Spinal cord (tissue), 10 donors: ENCODE results near the gene UVSSA. TPM values are rescaled to one million over a fixed set of nuclear protein-coding genes. Genes with fewer than 3 reads are reported as not detected.

Experiments used
- DNase-seq, 6 donors: peaks; one replicate each; pipeline versions ENCODE4 v3.0.0 to v3.0.0-alpha.2; 2013 to 2015; ENCODE audit warnings: low spot score in 6 of 6, low read depth in 4 of 6
- H3K27ac ChIP-seq: one replicate; pipeline ENCODE4 v1.5.1; 2013; ENCODE audit warnings: low read depth, low read length, control low read depth
- H3K27me3 ChIP-seq: one replicate; pipeline ENCODE4 v1.6.1; 2013; ENCODE audit warnings: low read length; ENCODE audit not compliant: control insufficient read depth, insufficient read depth
- H3K36me3 ChIP-seq: one replicate; pipeline ENCODE4 v1.6.1; 2013; ENCODE audit warnings: low read length; ENCODE audit not compliant: control insufficient read depth, insufficient read depth
- H3K4me1 ChIP-seq: one replicate; pipeline ENCODE4 v1.6.1; 2013; ENCODE audit warnings: low read length; ENCODE audit not compliant: control insufficient read depth, insufficient read depth
- H3K4me3 ChIP-seq: one replicate; pipeline ENCODE4 v1.5.1; 2013; ENCODE audit warnings: low read depth, low read length, control low read depth
- H3K9me3 ChIP-seq: one replicate; pipeline ENCODE4 v1.6.1; 2013; ENCODE audit warnings: low read length; ENCODE audit not compliant: control insufficient read depth, insufficient read depth
- WGBS: methylation state at CpG from one replicate; pipeline ENCODE4 v1.1.5; 2013; ENCODE audit warnings: missing lambda C conversion rate; ENCODE audit not compliant: insufficient coverage; 5-methylcytosine and 5-hydroxymethylcytosine counted together
- polyA plus RNA-seq, 2 donors: library from polyadenylated mRNA; unstranded; fragments of 120-200 nt; gene quantifications; one replicate each; pipeline ENCODE4 v1.2.1, GENCODE V29; 2013; ENCODE audit not compliant: insufficient read length in 2 of 2
- total RNA-seq, 2 donors: library from RNA; depleted of rRNA in 1 of 2; stranded (reverse); fragments of 120-200 nt in 1 of 2; fragments of >200 nt in 1 of 2; gene quantifications; one replicate each; pipeline versions ENCODE4 v1.2.3 to v1.2.4, GENCODE V29; 2013 to 2014
- donor health status: healthy.

UVSSA gene
- total and polyA plus RNA-seq, 4 donors: 7.5 to 27.7 (median 17.1) TPM

DNA sequence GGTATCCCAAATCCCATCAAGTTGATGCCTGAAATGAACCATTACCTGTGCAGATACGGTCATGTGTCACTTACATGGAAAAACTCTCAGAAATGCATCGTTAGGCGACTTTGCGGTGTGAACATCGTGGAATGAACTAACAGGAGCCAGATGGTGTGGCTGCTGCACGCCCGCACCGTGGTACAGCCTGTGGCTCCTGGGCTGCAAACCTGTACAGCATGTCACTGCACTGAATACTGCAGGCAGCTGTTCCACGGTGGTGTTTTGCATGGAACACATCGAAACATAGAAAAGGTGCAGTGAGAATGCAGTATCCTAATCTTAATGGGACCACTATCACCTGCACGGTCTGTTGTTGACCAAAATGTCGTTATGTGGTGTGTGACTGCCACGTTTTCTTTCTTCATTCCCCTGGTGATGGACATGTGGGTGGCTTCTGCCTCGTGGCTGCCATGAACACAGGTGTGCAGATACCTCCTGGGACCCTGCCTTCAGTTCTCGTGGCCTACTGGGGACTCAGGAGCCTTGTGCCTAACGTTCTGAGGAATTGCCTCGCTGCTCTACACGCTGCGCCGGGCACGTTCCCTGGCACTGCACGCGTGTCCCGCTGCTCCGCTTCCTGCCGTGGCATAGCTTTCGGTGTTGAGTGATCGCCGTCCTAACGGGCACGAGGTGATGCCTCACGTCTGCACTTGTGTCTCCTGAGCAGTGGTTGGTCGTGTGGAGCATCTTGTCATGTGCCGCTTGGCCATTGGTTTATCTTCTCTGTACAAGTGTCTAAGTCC, 38.9 kb upstream of the UVSSA start:
- Histone ChIP-seq H3K9me3 (no peaks in the 10 kb centered on the region), H3K27me3 (no peaks in the 10 kb centered on the region), H3K27ac (peak overlapping the region; percentile 85), H3K4me1 (peaks cover 20% of the 10 kb centered on the region), H3K36me3 (peaks cover 50% of the 10 kb centered on the region), H3K4me3 (no peak overlapping the region)
- WGBS: 96% methylated on average over 32 of the region's 34 CpGs
- no peak for DNase-seq

DNA sequence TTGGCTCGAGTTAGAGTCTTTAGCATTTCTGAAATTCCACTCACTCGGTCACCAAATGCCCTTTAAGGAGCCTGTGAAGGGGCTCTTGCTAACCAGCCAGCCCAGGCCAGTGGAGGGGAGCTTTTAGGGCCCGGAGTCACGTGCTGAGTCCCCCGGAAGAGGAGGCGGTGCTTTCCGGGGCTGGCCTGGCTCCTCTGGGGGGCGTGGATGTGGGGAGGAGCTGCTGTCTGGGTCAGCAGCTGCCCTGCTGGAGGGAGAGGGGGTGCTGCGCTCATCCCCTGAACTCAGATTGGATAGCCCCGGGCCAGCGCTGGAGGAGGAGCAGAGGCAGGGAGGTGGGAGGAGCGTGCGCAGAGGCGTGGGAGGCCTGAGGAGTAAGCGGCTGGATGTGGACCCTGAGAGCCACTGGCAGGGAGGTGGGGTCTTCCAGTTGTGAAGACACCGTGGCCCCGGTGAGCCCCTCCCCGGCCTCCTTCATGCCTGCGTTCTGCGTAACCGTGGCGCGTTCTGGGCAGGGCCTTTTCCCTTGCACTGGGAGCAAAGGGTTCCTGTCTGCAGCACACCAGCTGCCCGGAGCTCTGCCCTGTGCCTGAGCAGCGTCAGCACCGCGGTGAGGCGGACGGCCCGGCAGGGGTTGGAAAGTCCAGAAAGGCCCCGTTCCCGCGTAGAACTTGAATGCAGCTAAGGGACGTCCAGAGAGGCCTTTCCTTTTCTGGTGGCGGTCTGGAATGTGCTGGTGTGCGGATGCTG, 37.6 kb upstream of the UVSSA start:
- Histone ChIP-seq H3K4me1 (peaks cover 20% of the 10 kb centered on the region), H3K4me3 (peak overlapping the region; percentile 54), H3K9me3 (peaks cover 2% of the 10 kb centered on the region), H3K27ac (peak overlapping the region; percentile 85), H3K27me3 (no peaks in the 10 kb centered on the region), H3K36me3 (peaks cover 60% of the 10 kb centered on the region)
- 4% methylated on average over 34 of the region's 36 CpGs for WGBS
- peak; percentile 46 to 94 (median 75) for DNase-seq

DNA sequence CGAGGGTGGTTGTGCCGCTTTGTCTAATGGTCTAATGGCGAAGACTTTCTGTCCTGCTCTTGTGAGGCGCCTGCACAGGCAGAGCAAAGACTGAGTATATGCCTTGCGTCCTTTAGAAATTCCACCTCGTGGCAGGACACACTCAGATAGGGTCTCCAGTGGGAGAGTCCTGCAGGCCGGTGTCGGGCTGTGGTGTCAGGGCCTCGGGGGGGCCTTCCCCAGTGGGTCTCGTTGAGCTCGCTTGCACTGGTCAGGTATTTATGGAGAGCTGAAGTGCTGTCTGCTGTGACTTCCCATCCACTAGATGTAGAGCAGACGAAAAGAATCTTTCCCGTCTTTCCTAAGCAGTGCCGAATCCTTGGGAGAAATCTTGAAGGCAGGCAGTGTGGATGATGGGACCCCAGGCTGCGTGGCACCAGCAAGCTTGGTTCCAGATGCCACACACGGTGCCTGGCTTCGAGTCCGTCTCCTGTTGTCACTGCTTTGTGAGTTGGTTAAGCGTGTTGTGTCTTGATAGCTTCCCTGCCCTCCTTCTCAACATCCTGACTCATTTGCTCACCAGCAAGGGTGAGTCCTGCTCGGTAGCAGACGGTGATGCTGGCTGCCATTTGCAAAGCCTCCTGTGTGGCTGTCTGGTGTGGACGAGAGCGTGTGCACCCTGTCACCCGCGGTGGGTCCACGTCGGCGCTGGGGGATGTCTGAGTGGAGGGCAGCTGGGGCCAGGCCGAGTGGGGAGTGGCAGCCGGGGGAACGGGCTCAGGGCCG, 36.8 kb upstream of the UVSSA start:
- peaks cover 65% of the 10 kb centered on the region for H3K36me3 ChIP-seq
- H3K9me3 ChIP-seq: peaks cover 2% of the 10 kb centered on the region
- 88% methylated on average over 32 of the region's 32 CpGs for WGBS
- peaks cover 20% of the 10 kb centered on the region for H3K4me1 ChIP-seq
- peak overlapping the region; percentile 85 for H3K27ac ChIP-seq
- no peak for DNase-seq
- H3K27me3 ChIP-seq: no peaks in the 10 kb centered on the region
- peak overlapping the region; percentile 54 for H3K4me3 ChIP-seq

DNA sequence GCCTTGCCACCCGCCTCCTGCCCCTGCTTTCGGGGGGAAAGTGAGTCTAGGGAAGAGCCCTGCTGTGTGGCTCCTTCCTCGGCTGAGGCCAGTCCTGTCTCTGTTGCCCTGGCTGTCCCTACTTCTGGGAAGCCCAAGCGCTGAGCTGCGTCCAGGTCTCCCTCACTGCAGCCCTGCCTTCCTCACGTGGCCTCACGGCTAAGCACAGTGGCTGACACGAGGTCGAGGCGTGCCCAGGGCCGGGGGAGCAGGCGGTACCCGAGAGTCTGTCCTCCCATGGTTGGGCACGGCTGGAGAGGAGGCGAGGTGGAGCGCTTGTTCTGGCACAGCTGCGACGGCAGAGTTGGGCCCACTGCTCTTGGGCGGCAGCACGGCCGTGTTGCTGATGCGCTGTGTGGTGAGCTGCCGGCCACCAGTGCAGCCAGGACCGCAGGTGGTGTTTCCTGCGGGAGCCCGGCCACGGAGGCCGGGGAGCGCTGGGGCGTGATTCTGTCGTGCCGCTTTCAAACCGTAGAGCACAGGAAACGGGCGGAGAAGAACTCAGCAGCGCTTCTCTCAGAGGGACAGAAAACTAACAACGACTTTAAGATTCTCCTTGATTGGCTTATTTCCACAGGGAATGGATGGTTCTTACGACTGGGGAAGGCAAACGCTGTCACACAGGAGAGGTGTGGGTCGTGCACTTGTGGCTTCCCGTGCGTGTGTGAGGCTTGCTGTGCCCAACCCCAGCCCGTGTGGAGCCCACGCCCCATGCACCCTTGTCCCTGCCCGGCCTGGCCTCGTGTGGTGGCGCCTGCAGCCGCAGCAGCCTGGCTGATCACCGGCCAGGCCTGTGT, 36.0 kb upstream of the UVSSA start:
- no peak for DNase-seq
- Histone ChIP-seq H3K27me3 (no peaks in the 10 kb centered on the region), H3K36me3 (peaks cover 66% of the 10 kb centered on the region), H3K4me3 (no peak overlapping the region), H3K9me3 (peaks cover 2% of the 10 kb centered on the region), H3K27ac (no peak overlapping the region), H3K4me1 (peaks cover 20% of the 10 kb centered on the region)
- 93% methylated on average over 49 of the region's 49 CpGs for WGBS

DNA sequence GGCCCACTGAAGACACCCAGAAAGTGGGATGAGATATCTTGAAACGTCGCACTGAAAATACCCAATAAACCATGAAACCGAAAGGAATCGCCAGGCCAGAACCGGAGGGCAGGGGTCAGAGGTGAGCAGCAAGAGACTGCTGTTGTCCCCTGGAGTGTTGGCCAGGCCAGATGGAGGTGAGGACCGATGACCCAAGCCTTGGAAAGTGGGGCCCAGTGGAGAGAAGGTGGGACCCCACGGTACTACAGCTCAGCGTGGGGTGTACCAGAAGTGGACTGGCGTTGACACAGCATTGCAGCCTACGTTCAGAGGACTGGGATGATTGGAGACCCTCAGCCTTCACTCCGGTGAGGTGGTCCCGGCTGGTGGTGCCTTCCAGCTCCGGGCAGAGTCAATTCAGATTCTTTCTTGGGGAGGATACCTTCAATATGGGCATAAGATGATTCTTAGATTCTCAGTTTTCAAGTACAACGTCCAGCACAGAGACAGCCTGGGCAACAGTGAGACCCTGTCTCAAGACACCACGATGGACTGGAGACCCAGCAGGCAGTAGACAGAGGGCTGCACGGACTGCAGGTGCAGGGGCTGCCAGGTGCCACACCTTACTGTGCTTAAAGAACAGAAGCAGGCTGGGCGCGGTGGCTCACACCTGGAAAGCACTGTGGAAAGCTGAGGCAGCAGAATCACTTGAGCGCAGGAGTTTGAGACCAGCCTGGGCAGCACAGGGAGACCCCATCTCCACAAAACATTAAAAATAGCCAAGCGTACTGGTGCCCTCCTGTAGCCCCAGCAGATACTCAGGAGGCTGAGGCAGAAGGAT, 34.0 kb upstream of the UVSSA start:
- Histone ChIP-seq H3K27me3 (no peaks in the 10 kb centered on the region), H3K4me1 (peaks cover 20% of the 10 kb centered on the region), H3K9me3 (peaks cover 2% of the 10 kb centered on the region), H3K4me3 (no peak overlapping the region), H3K36me3 (peaks cover 80% of the 10 kb centered on the region), H3K27ac (no peak overlapping the region)
- WGBS: 97% methylated on average over 20 of the region's 20 CpGs
- DNase-seq: no peak

DNA sequence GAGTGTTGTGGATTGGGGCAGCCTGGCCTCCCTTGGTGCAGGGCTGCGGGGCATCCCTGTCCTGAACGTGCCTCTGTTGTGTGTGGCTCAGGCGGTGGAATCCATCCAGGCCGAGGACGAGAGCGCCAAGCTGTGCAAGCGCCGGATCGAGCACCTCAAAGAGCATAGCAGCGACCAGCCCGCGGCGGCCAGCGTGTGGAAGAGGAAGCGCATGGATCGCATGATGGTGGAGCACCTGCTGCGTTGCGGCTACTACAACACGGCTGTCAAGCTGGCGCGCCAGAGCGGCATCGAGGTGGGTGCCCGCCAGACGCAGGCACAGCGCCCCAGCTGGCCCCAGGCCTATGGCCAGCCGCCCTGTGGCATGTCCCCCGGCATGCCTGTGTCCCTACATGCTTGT, 31.7 kb upstream of the UVSSA start:
- WGBS: 95% methylated on average over 27 of the region's 28 CpGs
- Histone ChIP-seq H3K4me3 (no peak overlapping the region), H3K27ac (no peak overlapping the region), H3K27me3 (no peaks in the 10 kb centered on the region), H3K9me3 (peaks cover 4% of the 10 kb centered on the region), H3K4me1 (peaks cover 4% of the 10 kb centered on the region), H3K36me3 (peaks cover 92% of the 10 kb centered on the region)
- DNase-seq: no peak

DNA sequence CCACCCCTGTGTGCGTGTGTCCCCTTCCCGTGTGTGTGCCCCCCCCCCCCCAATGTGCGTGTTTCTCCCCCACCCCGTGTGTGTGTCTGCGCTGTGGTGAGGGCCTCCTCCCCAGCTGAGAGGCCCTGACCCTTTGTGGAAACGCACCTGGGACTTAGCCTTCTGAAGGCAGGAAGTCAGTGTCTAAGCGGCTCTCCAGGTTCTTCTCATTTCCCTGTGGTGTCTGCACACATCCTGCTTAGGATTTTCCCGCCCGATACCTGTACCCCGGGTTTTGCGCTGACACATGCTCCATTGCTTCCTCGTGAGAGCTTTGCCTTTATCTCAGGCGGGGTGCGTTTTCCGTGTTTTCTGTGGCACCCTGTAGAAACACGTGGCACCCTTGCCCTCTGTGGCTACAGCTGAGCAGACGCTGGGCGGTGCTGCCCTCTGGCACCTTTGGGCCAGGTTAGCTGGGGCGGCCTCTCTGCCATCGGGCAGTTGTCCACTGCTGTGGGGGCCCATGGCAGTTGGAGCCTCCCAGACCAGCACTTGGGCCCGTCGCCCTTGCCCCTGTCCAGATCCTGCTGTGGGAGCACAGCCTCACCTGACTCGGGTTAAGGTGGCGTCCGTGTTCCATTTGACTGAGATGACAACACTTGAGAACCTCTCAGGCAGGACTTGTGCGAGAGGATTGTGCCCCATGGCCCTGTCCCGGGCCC, 31.0 kb upstream of the UVSSA start:
- no peak overlapping the region for H3K27ac ChIP-seq
- H3K27me3 ChIP-seq: no peaks in the 10 kb centered on the region
- peaks cover 85% of the 10 kb centered on the region for H3K36me3 ChIP-seq
- no peak overlapping the region for H3K4me3 ChIP-seq
- H3K9me3 ChIP-seq: peaks cover 4% of the 10 kb centered on the region
- H3K4me1 ChIP-seq: no peaks in the 10 kb centered on the region
- 96% methylated on average over 23 of the region's 27 CpGs for WGBS
- DNase-seq: no peak

DNA sequence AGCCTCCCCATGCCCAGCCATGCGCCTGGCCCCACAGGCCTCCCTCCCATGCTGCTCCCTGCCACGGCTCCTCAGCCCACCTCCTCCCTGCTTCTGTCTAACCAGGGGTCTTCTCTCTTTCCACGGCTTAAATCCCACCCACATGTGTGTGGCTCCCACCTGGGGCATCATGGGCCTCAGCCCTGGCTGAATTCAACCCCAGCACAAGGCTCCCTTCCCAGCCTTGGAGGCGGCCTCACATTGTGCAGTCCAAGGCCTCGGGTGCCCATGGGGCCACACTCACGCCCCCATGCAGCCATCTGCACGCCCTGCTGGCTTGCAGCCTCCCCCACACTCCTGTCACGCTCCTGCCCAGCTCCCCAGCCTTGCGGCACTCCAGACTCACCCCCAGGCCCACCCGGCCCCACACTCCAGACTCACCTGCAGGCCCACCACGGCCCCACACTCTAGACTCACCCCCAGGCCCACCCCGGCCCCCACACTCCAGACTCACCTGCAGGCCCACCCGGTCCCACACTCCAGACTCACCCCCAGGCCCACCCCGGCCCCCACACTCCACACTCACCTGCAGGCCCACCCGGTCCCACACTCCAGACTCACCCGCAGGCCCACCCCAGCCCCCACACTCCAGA, 30.4 kb upstream of the UVSSA start:
- Histone ChIP-seq H3K36me3 (peaks cover 82% of the 10 kb centered on the region), H3K4me1 (no peaks in the 10 kb centered on the region), H3K27me3 (no peaks in the 10 kb centered on the region), H3K4me3 (no peak overlapping the region), H3K9me3 (peaks cover 4% of the 10 kb centered on the region), H3K27ac (no peak overlapping the region)
- no peak for DNase-seq
- WGBS: 93% methylated on average over 10 of the region's 16 CpGs
